Neural cell (in vitro differentiated cells): ENCODE data around the gene SIL1. TPM values are rescaled to one million over a fixed set of nuclear protein-coding genes. Genes with fewer than 3 reads are reported as not detected.

ENCODE experiments used
- H2AFZ ChIP-seq: fragments of 200-600, 300-800 bp; sonication (generic), shearing (Covaris generic); 2 replicates; pipeline ENCODE4 v1.6.0; 2014; ENCODE audit warnings: low read depth, mild to moderate bottlenecking, antibody characterized with exemption, low read length, moderate library complexity
- H3F3A ChIP-seq: fragments of 200-600 bp; shearing (Covaris generic); 2 replicates; pipeline ENCODE4 v1.6.1; 2016; ENCODE audit warnings: mild to moderate bottlenecking, moderate library complexity, mixed read lengths, antibody characterized with exemption, low read length; ENCODE audit not compliant: insufficient read depth, poor library complexity, severe bottlenecking
- H3K27ac ChIP-seq: fragments of 200-600, 300-800 bp; sonication (generic), shearing (Covaris generic); 2 replicates; pipeline ENCODE4 v1.5.1; 2014; ENCODE audit warnings: mild to moderate bottlenecking, low read length, moderate library complexity
- H3K27me3 ChIP-seq: fragments of 300-800, 200-600 bp; sonication (generic), shearing (Covaris generic); 2 replicates; pipeline ENCODE4 v1.6.0; 2014; ENCODE audit warnings: mild to moderate bottlenecking, low read depth, low read length, moderate library complexity; ENCODE audit not compliant: insufficient read depth
- H3K36me3 ChIP-seq: fragments of 300-800, 200-600 bp; sonication (generic), shearing (Covaris generic); 2 replicates; pipeline ENCODE4 v1.5.1; 2014; ENCODE audit warnings: mild to moderate bottlenecking, antibody characterized with exemption, low read length, moderate library complexity; ENCODE audit not compliant: insufficient read depth
- H3K4me2 ChIP-seq: fragments of 300-800, 200-600 bp; sonication (generic), shearing (Covaris generic); 2 replicates; pipeline ENCODE4 v1.6.0; 2014; ENCODE audit warnings: mild to moderate bottlenecking, low read length
- H3K4me3 ChIP-seq: fragments of 300-800, 200-600 bp; sonication (generic), shearing (Covaris generic); 2 replicates; pipeline ENCODE4 v1.5.1; 2014; ENCODE audit warnings: mild to moderate bottlenecking, low read length, moderate library complexity
- H3K79me2 ChIP-seq: fragments of 200-600 bp; shearing (Covaris generic); replicated peaks from 2 replicates; pipeline ENCODE4 v1.6.0; 2014; ENCODE audit warnings: mild to moderate bottlenecking, low read length, moderate library complexity; ENCODE audit not compliant: insufficient read depth
- H3K9ac ChIP-seq: fragments of 300-800, 200-600 bp; sonication (generic), shearing (Covaris generic); 2 replicates; pipeline ENCODE4 v1.6.1; 2016; ENCODE audit warnings: mild to moderate bottlenecking, low read length, mixed read lengths
- H3K9me2 ChIP-seq: fragments of 200-600 bp; shearing (Covaris generic); 2 replicates; pipeline ENCODE4 v1.6.1; 2016; ENCODE audit warnings: mild to moderate bottlenecking, low read length, mixed read lengths; ENCODE audit not compliant: insufficient read depth
- H3K9me3 ChIP-seq: fragments of 200-600, 300-800 bp; sonication (generic), shearing (Covaris generic); 2 replicates; pipeline ENCODE4 v1.6.1; 2016; ENCODE audit warnings: mild to moderate bottlenecking, mixed run types, low read length, moderate library complexity, mixed read lengths
- H4K20me1 ChIP-seq: fragments of 200-600 bp; shearing (Covaris generic); 2 replicates; pipeline ENCODE4 v1.6.1; 2016; ENCODE audit warnings: mild to moderate bottlenecking, mixed run types; ENCODE audit not compliant: insufficient read depth
- EP300 ChIP-seq: fragments of 450-650 bp; conservative IDR thresholded peaks from 2 replicates; pipeline ENCODE4 v1.6.1; 2014; ENCODE audit warnings: antibody characterized with exemption, mild to moderate bottlenecking, moderate library complexity; ENCODE audit not compliant: poor library complexity, severe bottlenecking
- EZH2 ChIP-seq: fragments of 200-600, 300-800 bp; shearing (Covaris generic), sonication (generic); IDR thresholded peaks from 2 replicates; pipeline ENCODE4 v1.6.1; 2014; ENCODE audit warnings: antibody characterized with exemption, low read length, borderline replicate concordance, mild to moderate bottlenecking; ENCODE audit not compliant: insufficient read depth, poor library complexity, severe bottlenecking
- MXI1 ChIP-seq: fragments of 450-650 bp; conservative IDR thresholded peaks from 2 replicates; pipeline ENCODE4 v1.6.1; 2014; ENCODE audit warnings: antibody characterized with exemption, mild to moderate bottlenecking; ENCODE audit not compliant: poor library complexity, severe bottlenecking
- POLR2AphosphoS5 ChIP-seq: IDR thresholded peaks from 2 replicates; pipeline ENCODE4 v1.6.1; 2012
- RAD21 ChIP-seq: fragments of 450-650 bp; conservative IDR thresholded peaks from 2 replicates; pipeline ENCODE4 v1.6.1; 2014; ENCODE audit warnings: antibody characterized with exemption, mild to moderate bottlenecking, moderate library complexity
- REST ChIP-seq: IDR thresholded peaks from 2 replicates; pipeline ENCODE4 v1.6.1; 2012; ENCODE audit warnings: borderline replicate concordance
- SMC3 ChIP-seq: fragments of 450-650 bp; conservative IDR thresholded peaks from 2 replicates; pipeline ENCODE4 v1.6.1; 2014; ENCODE audit warnings: antibody characterized with exemption, mild to moderate bottlenecking, moderate library complexity; ENCODE audit not compliant: poor library complexity
- TAF1 ChIP-seq: IDR thresholded peaks from 2 replicates; pipeline ENCODE4 v1.6.1; 2012; ENCODE audit warnings: low read depth
- polyA plus RNA-seq: library from polyadenylated mRNA; depleted of rRNA; stranded (reverse); fragments of >200 nt; gene quantifications from 2 replicates; pipeline ENCODE4 v1.2.3, GENCODE V29; 2014
- TF ChIP-seq, protein P1 (sequence below): fragments of 450-650 bp; IDR thresholded peaks from 2 replicates; pipeline ENCODE4 v1.5.1; 2014; ENCODE audit warnings: antibody characterized with exemption, mild to moderate bottlenecking, moderate library complexity; ENCODE audit not compliant: poor library complexity, severe bottlenecking

SIL1 gene
- polyA plus RNA-seq, 1 donor from 2014 or later: 4.7 TPM

DNA sequence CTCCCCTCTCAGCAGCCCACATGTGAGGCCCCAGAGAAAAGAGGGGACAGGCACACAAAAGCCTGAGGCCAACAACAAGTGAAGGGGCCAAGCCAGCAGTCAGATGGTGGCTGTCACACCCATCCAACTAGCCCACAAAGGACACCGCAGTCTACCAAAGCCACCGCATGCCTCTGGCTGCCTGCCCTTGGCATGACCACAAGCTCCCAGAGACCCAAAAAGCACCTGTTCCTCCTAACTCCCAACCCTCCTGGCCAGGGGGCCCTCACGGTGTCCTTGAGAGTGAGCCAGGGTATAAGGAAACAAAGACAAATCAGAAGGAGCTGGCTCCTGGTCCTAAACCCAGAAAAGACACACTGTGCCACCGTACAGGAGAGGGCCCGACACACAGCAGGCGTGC is 245.2 kb downstream of the SIL1 start:
- H3K9me3 ChIP-seq: no peaks in the 10 kb centered on the region
- no peak overlapping the region for H3K4me2 ChIP-seq
- H3K9me2 ChIP-seq: no peaks in the 10 kb centered on the region
- TF ChIP-seq EP300: no peak
- TF ChIP-seq EZH2: no peak
- TF ChIP-seq, protein P1, sequence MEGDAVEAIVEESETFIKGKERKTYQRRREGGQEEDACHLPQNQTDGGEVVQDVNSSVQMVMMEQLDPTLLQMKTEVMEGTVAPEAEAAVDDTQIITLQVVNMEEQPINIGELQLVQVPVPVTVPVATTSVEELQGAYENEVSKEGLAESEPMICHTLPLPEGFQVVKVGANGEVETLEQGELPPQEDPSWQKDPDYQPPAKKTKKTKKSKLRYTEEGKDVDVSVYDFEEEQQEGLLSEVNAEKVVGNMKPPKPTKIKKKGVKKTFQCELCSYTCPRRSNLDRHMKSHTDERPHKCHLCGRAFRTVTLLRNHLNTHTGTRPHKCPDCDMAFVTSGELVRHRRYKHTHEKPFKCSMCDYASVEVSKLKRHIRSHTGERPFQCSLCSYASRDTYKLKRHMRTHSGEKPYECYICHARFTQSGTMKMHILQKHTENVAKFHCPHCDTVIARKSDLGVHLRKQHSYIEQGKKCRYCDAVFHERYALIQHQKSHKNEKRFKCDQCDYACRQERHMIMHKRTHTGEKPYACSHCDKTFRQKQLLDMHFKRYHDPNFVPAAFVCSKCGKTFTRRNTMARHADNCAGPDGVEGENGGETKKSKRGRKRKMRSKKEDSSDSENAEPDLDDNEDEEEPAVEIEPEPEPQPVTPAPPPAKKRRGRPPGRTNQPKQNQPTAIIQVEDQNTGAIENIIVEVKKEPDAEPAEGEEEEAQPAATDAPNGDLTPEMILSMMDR: no peak
- no peak for TF ChIP-seq MXI1
- TF ChIP-seq POLR2AphosphoS5: no peak
- TF ChIP-seq TAF1: no peak
- no peak for TF ChIP-seq REST
- TF ChIP-seq RAD21: no peak
- no peak for TF ChIP-seq SMC3
- no peaks in the 10 kb centered on the region for H3K79me2 ChIP-seq
- H3K9ac ChIP-seq: no peak overlapping the region
- peak overlapping the region; percentile 18 for H3K4me3 ChIP-seq
- peak overlapping the region; percentile 40 for H3K27ac ChIP-seq
- H3K27me3 ChIP-seq: no peaks in the 10 kb centered on the region
- H3F3A ChIP-seq: no peaks in the 10 kb centered on the region
- H2AFZ ChIP-seq: no peak overlapping the region
- no peaks in the 10 kb centered on the region for H4K20me1 ChIP-seq
- no peaks in the 10 kb centered on the region for H3K36me3 ChIP-seq

DNA sequence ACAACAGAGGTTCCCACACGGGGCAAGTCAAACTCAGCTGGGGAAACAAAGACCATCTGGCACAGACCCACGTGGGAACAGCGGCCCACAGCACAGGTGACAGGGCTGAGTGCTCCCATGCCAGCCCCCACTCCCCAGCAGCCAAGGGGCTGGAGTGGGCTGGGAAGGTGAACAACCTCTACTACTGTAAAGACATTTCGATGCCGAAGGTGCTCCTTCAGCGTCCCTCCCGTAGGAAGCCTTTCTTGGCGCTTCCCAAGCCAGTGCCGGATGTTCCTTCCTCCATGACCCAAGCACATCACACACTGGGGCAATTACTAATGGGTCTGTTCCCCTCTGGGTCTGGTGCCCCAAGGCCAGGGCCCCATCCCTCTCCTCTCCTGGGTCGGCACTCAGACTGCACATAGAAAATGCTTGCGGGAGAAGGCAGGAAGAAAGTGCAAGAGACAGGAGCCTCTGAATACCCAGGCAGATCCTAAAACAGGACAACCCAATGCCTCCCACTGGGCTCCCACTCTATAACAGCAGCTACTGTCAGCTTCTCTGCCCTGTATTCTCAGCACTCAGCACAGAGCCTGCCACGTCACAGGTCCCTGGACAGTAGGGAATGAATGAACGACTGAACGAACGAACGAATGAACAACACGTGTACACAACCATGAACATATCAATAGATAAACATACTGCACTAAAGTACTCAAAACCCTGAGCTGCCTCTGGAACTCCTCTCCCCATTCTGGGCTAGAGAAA is 246.0 kb downstream of the SIL1 start:
- H3K27ac ChIP-seq: no peak overlapping the region
- no peaks in the 10 kb centered on the region for H3K9me2 ChIP-seq
- no peaks in the 10 kb centered on the region for H3K27me3 ChIP-seq
- no peak overlapping the region for H3K9ac ChIP-seq
- H3K4me3 ChIP-seq: no peak overlapping the region
- no peaks in the 10 kb centered on the region for H3K9me3 ChIP-seq
- H4K20me1 ChIP-seq: no peaks in the 10 kb centered on the region
- no peaks in the 10 kb centered on the region for H3K36me3 ChIP-seq
- no peaks in the 10 kb centered on the region for H3F3A ChIP-seq
- H2AFZ ChIP-seq: no peak overlapping the region
- no peak for TF ChIP-seq RAD21
- no peak for TF ChIP-seq TAF1
- no peak for TF ChIP-seq MXI1
- TF ChIP-seq, protein P1: no peak
- no peak for TF ChIP-seq SMC3
- no peak for TF ChIP-seq EZH2
- TF ChIP-seq REST: no peak
- TF ChIP-seq POLR2AphosphoS5: no peak
- H3K4me2 ChIP-seq: no peak overlapping the region
- H3K79me2 ChIP-seq: no peaks in the 10 kb centered on the region
